Activated naive CD8-positive, alpha-beta T cell treated with anti-CD3 and anti-CD28 coated beads for 36 hours (primary cell): ENCODE data around the gene SH3BGRL2. TPM values are rescaled to one million over a fixed set of nuclear protein-coding genes. Genes with fewer than 3 reads are reported as not detected.
A peak's percentile ranks its signal among the peaks of the same experiment; 100 is the strongest.

Experiments
- DNase-seq: peaks from one replicate; pipeline ENCODE4 v3.0.0; 2021
- H3K27ac Mint-ChIP-seq: one replicate; pipeline ENCODE4 v1.8.0; 2022; ENCODE audit warnings: mild to moderate bottlenecking, moderate library complexity, mixed read lengths
- H3K27me3 Mint-ChIP-seq: one replicate; pipeline ENCODE4 v1.8.0; 2022; ENCODE audit warnings: mild to moderate bottlenecking, mixed read lengths
- H3K36me3 Mint-ChIP-seq: one replicate; pipeline ENCODE4 v1.8.0; 2021; ENCODE audit warnings: mild to moderate bottlenecking, mixed read lengths
- H3K4me1 Mint-ChIP-seq: one replicate; pipeline ENCODE4 v1.8.0; 2021; ENCODE audit warnings: mixed read lengths
- H3K4me3 Mint-ChIP-seq: one replicate; pipeline ENCODE4 v1.8.0; 2022; ENCODE audit warnings: mild to moderate bottlenecking, moderate library complexity, mixed read lengths
- H3K9me3 Mint-ChIP-seq: one replicate; pipeline ENCODE4 v1.8.0; 2022; ENCODE audit warnings: mixed read lengths
- total RNA-seq, 2 experiments: library from RNA; stranded (reverse); gene quantifications; one replicate each; pipeline ENCODE4 v1.2.3, GENCODE V29; 2021

Gene SH3BGRL2
- total RNA-seq: 1 to 10 TPM; 5.1 to 5.2 TPM

GRCh38 chr6:79630883-79631692 is at the start of gene SH3BGRL2:
Gene SH3BGRL2 (plus strand): TSS chr6:79631329. CDS start chr6:79631462, 133 bp downstream.
- Mint-ChIP-seq H3K36me3 (no peaks in the 10 kb centered on the region), H3K27me3 (peaks cover 44% of the 10 kb centered on the region)

GRCh38 chr6:79584332-79584731 is 46.8 kb upstream of the SH3BGRL2 start:
- no peak for DNase-seq
- H3K27me3 Mint-ChIP-seq: no peaks in the 10 kb centered on the region
- H3K27ac Mint-ChIP-seq: no peak overlapping the region
- H3K36me3 Mint-ChIP-seq: peaks cover 2% of the 10 kb centered on the region
- H3K4me3 Mint-ChIP-seq: no peak overlapping the region
- no peaks in the 10 kb centered on the region for H3K4me1 Mint-ChIP-seq
- H3K9me3 Mint-ChIP-seq: peaks cover 15% of the 10 kb centered on the region

More at GRCh38 chr6:79630883-79631692, at the start of gene SH3BGRL2:
- peak; percentile 39 for DNase-seq
- H3K4me3 Mint-ChIP-seq: peak within 1 kb of the TSS; percentile 91
- H3K4me1 Mint-ChIP-seq: peaks cover 13% of the 10 kb centered on the region
- no peak within 1 kb of the TSS for H3K27ac Mint-ChIP-seq
- H3K9me3 Mint-ChIP-seq: no peaks in the 10 kb centered on the region

- H3K27ac Mint-ChIP-seq: no peak overlapping the region
- H3K27me3 Mint-ChIP-seq: no peaks in the 10 kb centered on the region
- H3K9me3 Mint-ChIP-seq: peaks cover 7% of the 10 kb centered on the region
- no peaks in the 10 kb centered on the region for H3K36me3 Mint-ChIP-seq
- no peak for DNase-seq
- no peaks in the 10 kb centered on the region for H3K4me1 Mint-ChIP-seq
- H3K4me3 Mint-ChIP-seq: no peak overlapping the region
Observed at GRCh38 chr6:79586548-79586947, 44.6 kb upstream of the SH3BGRL2 start.

- Mint-ChIP-seq H3K4me1 (no peaks in the 10 kb centered on the region), H3K27ac (no peak overlapping the region), H3K36me3 (no peaks in the 10 kb centered on the region), H3K4me3 (no peak overlapping the region), H3K27me3 (no peaks in the 10 kb centered on the region), H3K9me3 (no peaks in the 10 kb centered on the region)
- no peak for DNase-seq
Observed at GRCh38 chr6:79589701-79590100, 41.4 kb upstream of the SH3BGRL2 start.

GRCh38 chr6:79597155-79597554 is 34.0 kb upstream of the SH3BGRL2 start:
- no peaks in the 10 kb centered on the region for H3K9me3 Mint-ChIP-seq
- no peak for DNase-seq
- no peaks in the 10 kb centered on the region for H3K4me1 Mint-ChIP-seq
- H3K4me3 Mint-ChIP-seq: no peak overlapping the region
- no peak overlapping the region for H3K27ac Mint-ChIP-seq
- H3K36me3 Mint-ChIP-seq: no peaks in the 10 kb centered on the region
- no peaks in the 10 kb centered on the region for H3K27me3 Mint-ChIP-seq

- H3K9me3 Mint-ChIP-seq: no peaks in the 10 kb centered on the region
- no peak for DNase-seq
- H3K27me3 Mint-ChIP-seq: no peaks in the 10 kb centered on the region
- H3K27ac Mint-ChIP-seq: no peak overlapping the region
- H3K4me1 Mint-ChIP-seq: no peaks in the 10 kb centered on the region
- H3K36me3 Mint-ChIP-seq: no peaks in the 10 kb centered on the region
- H3K4me3 Mint-ChIP-seq: no peak overlapping the region
Observed at GRCh38 chr6:79598012-79598411, 33.1 kb upstream of the SH3BGRL2 start.

GRCh38 chr6:79599725-79600259 is 31.3 kb upstream of the SH3BGRL2 start:
- Mint-ChIP-seq H3K4me1 (no peaks in the 10 kb centered on the region), H3K36me3 (no peaks in the 10 kb centered on the region), H3K4me3 (no peak overlapping the region), H3K27ac (no peak overlapping the region), H3K9me3 (no peaks in the 10 kb centered on the region), H3K27me3 (no peaks in the 10 kb centered on the region)
- DNase-seq: no peak

- H3K4me3 Mint-ChIP-seq: no peak overlapping the region
- DNase-seq: no peak
- H3K9me3 Mint-ChIP-seq: no peaks in the 10 kb centered on the region
- H3K4me1 Mint-ChIP-seq: peaks cover 2% of the 10 kb centered on the region
- no peaks in the 10 kb centered on the region for H3K36me3 Mint-ChIP-seq
- no peak overlapping the region for H3K27ac Mint-ChIP-seq
- no peaks in the 10 kb centered on the region for H3K27me3 Mint-ChIP-seq
Observed at GRCh38 chr6:79600313-79600712, 30.8 kb upstream of the SH3BGRL2 start.

- H3K36me3 Mint-ChIP-seq: no peaks in the 10 kb centered on the region
- no peak for DNase-seq
- H3K4me1 Mint-ChIP-seq: peaks cover 2% of the 10 kb centered on the region
- no peak overlapping the region for H3K4me3 Mint-ChIP-seq
- no peaks in the 10 kb centered on the region for H3K27me3 Mint-ChIP-seq
- H3K9me3 Mint-ChIP-seq: no peaks in the 10 kb centered on the region
- H3K27ac Mint-ChIP-seq: no peak overlapping the region
Observed at GRCh38 chr6:79600812-79601609, 30.1 kb upstream of the SH3BGRL2 start.

GRCh38 chr6:79602859-79603258 is 28.3 kb upstream of the SH3BGRL2 start:
- Mint-ChIP-seq H3K36me3 (no peaks in the 10 kb centered on the region), H3K27ac (no peak overlapping the region), H3K27me3 (no peaks in the 10 kb centered on the region), H3K9me3 (no peaks in the 10 kb centered on the region), H3K4me1 (peaks cover 2% of the 10 kb centered on the region), H3K4me3 (no peak overlapping the region)
- DNase-seq: no peak

- no peak overlapping the region for H3K27ac Mint-ChIP-seq
Observed at GRCh38 chr6:79604583-79605037, 26.5 kb upstream of the SH3BGRL2 start.

GRCh38 chr6:79605061-79605460 is 26.1 kb upstream of the SH3BGRL2 start:
- Mint-ChIP-seq H3K27me3 (no peaks in the 10 kb centered on the region), H3K27ac (no peak overlapping the region), H3K9me3 (no peaks in the 10 kb centered on the region), H3K4me3 (no peak overlapping the region), H3K36me3 (no peaks in the 10 kb centered on the region), H3K4me1 (peaks cover 2% of the 10 kb centered on the region)
- no peak for DNase-seq

More at GRCh38 chr6:79604583-79605037, 26.5 kb upstream of the SH3BGRL2 start:
- Mint-ChIP-seq H3K36me3 (no peaks in the 10 kb centered on the region), H3K4me1 (peaks cover 2% of the 10 kb centered on the region), H3K4me3 (no peak overlapping the region), H3K27me3 (no peaks in the 10 kb centered on the region), H3K9me3 (no peaks in the 10 kb centered on the region)
- no peak for DNase-seq

- H3K9me3 Mint-ChIP-seq: no peaks in the 10 kb centered on the region
- peaks cover 2% of the 10 kb centered on the region for H3K4me1 Mint-ChIP-seq
- H3K27ac Mint-ChIP-seq: no peak overlapping the region
Observed at GRCh38 chr6:79605968-79606764, 25.0 kb upstream of the SH3BGRL2 start.

GRCh38 chr6:79607000-79607399 is 24.1 kb upstream of the SH3BGRL2 start:
- H3K27me3 Mint-ChIP-seq: no peaks in the 10 kb centered on the region
- no peak overlapping the region for H3K27ac Mint-ChIP-seq
- DNase-seq: no peak
- H3K9me3 Mint-ChIP-seq: no peaks in the 10 kb centered on the region
- no peak overlapping the region for H3K4me3 Mint-ChIP-seq
- H3K36me3 Mint-ChIP-seq: no peaks in the 10 kb centered on the region
- peaks cover 2% of the 10 kb centered on the region for H3K4me1 Mint-ChIP-seq

More at GRCh38 chr6:79605968-79606764, 25.0 kb upstream of the SH3BGRL2 start:
- Mint-ChIP-seq H3K4me3 (no peak overlapping the region), H3K27me3 (no peaks in the 10 kb centered on the region), H3K36me3 (no peaks in the 10 kb centered on the region)
- no peak for DNase-seq
